Lower lobe of right lung (tissue), 2 donors: Measurements from ENCODE around the gene MKX. TPM values are rescaled to one million over a fixed set of nuclear protein-coding genes. Genes with fewer than 3 reads are reported as not detected.

Experiments used
- ATAC-seq, 2 donors: fragments of 200-7000 bp; cut with Tn5 transposase; one replicate each; pipeline ENCODE4 v1.9.1; 2020 to 2022; ENCODE audit warnings: mild to moderate bottlenecking in 2 of 2, moderate library complexity in 2 of 2
- DNase-seq: peaks from one replicate; pipeline ENCODE4 v3.0.0-alpha.2; 2020
- H3K27ac ChIP-seq: fragments of 200-600 bp; one replicate; pipeline ENCODE4 v1.8.0; 2022
- H3K27me3 ChIP-seq: fragments of 200-600 bp; one replicate; pipeline ENCODE4 v1.8.0; 2022; ENCODE audit warnings: low read depth
- H3K36me3 ChIP-seq: fragments of 200-600 bp; one replicate; pipeline ENCODE4 v1.8.0; 2022; ENCODE audit warnings: mild to moderate bottlenecking
- H3K4me1 ChIP-seq: fragments of 200-600 bp; one replicate; pipeline ENCODE4 v1.8.0; 2022
- H3K4me3 ChIP-seq: fragments of 200-600 bp; one replicate; pipeline ENCODE4 v1.8.0; 2022; ENCODE audit warnings: mild to moderate bottlenecking
- H3K9me3 ChIP-seq: fragments of 200-600 bp; one replicate; pipeline ENCODE4 v1.8.0; 2022
- intact Hi-C: fragments of 100-400 bp; cut with DNase I; formaldehyde crosslinking; loops from one replicate; pipeline ENCODE4 v1.11.0; 2022
- total RNA-seq: library from RNA; stranded (reverse); fragmentation: NEBNext Ultra II Directional; extraction: Animal tissue kit (Norgen Biotek cat#: 25700); gene quantifications from one replicate; pipeline ENCODE4 v1.2.1, GENCODE V29; 2021
- TF ChIP-seq, protein P1 (sequence below): fragments of 200-600 bp; IDR thresholded peaks from one replicate; pipeline ENCODE4 v1.8.0; 2022; ENCODE audit warnings: antibody characterized with exemption, mild to moderate bottlenecking
- donor health status: DM: no; HTN: yes; CAD: no; lungs with severe emphysema.

MKX gene
- total RNA-seq, 1 donor from 2014 or later = 1.6 TPM

DNA sequence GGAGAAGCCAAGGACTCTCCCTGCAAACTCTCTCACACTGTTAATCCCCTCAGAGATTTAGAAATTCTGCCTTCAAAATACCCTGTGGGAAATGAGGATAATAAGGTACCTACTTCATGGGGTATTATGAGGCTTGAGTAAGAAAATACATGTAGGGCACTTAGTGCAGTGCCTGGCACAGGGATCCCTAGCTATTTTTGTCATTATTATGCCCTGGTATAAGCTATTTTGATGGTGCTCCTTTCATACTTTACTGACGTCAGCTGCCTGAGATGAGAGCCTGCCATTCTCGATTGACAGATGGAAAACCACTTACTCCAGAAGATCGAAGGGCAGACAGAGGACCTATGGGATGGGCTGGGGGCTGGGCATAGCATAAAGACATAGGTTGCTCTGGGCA is 30.1 kb downstream of the MKX start:
- ATAC-seq = no peak
- intact Hi-C loops = no loop called here
- H3K4me3 ChIP-seq = no peak overlapping the region

DNA sequence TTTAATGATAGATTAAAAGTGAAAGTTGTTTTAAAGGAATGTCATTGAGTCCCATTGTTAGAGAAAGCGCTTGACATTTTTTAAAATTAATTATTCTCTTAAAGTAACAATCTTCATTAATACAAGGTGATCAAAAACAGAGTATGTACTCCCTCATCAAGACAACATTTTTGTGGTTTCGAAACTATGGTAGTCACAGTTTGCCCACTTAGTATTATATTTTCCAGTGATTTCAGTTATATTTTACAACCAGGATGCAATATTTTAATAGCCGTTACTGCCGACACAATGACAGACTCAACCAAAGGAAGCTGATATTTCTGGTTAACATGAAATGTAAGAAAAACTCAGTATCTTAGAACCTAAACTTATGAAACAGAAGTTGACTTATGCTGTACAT is 31.3 kb downstream of the MKX start:
- no peak overlapping the region for H3K27ac ChIP-seq
- no peaks in the 10 kb centered on the region for H3K27me3 ChIP-seq
- H3K9me3 ChIP-seq = no peaks in the 10 kb centered on the region
- TF ChIP-seq, protein P1, sequence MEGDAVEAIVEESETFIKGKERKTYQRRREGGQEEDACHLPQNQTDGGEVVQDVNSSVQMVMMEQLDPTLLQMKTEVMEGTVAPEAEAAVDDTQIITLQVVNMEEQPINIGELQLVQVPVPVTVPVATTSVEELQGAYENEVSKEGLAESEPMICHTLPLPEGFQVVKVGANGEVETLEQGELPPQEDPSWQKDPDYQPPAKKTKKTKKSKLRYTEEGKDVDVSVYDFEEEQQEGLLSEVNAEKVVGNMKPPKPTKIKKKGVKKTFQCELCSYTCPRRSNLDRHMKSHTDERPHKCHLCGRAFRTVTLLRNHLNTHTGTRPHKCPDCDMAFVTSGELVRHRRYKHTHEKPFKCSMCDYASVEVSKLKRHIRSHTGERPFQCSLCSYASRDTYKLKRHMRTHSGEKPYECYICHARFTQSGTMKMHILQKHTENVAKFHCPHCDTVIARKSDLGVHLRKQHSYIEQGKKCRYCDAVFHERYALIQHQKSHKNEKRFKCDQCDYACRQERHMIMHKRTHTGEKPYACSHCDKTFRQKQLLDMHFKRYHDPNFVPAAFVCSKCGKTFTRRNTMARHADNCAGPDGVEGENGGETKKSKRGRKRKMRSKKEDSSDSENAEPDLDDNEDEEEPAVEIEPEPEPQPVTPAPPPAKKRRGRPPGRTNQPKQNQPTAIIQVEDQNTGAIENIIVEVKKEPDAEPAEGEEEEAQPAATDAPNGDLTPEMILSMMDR = no peak
- H3K36me3 ChIP-seq = no peaks in the 10 kb centered on the region
- H3K4me1 ChIP-seq = no peaks in the 10 kb centered on the region
- no peak overlapping the region for H3K4me3 ChIP-seq
- DNase-seq = no peak
- no peak for ATAC-seq
- intact Hi-C loops = no loop called here

More for the DNA sequence above, 30.1 kb downstream of the MKX start:
- Histone ChIP-seq H3K36me3 (no peaks in the 10 kb centered on the region), H3K9me3 (no peaks in the 10 kb centered on the region), H3K27me3 (no peaks in the 10 kb centered on the region), H3K4me1 (no peaks in the 10 kb centered on the region), H3K27ac (no peak overlapping the region)
- no peak for DNase-seq
- TF ChIP-seq, protein P1 = no peak

- Histone ChIP-seq H3K36me3 (no peaks in the 10 kb centered on the region), H3K9me3 (no peaks in the 10 kb centered on the region), H3K27me3 (no peaks in the 10 kb centered on the region), H3K4me3 (no peak overlapping the region), H3K27ac (no peak overlapping the region), H3K4me1 (no peaks in the 10 kb centered on the region)
- TF ChIP-seq, protein P1 = no peak
- intact Hi-C loops = no loop called here
- no peak for DNase-seq
- no peak for ATAC-seq
These were observed 31.7 kb downstream of the MKX start for GRCh38 chr10:27713941-27714340.

- Histone ChIP-seq H3K4me3 (no peak overlapping the region), H3K36me3 (no peaks in the 10 kb centered on the region), H3K27me3 (no peaks in the 10 kb centered on the region), H3K9me3 (no peaks in the 10 kb centered on the region), H3K27ac (no peak overlapping the region), H3K4me1 (no peaks in the 10 kb centered on the region)
- intact Hi-C loops = no loop called here
- TF ChIP-seq, protein P1 = no peak
- ATAC-seq (no peak), DNase-seq (no peak)
These were observed 35.6 kb downstream of the MKX start for GRCh38 chr10:27710014-27710413.

GRCh38 chr10:27709304-27709703 is 36.3 kb downstream of the MKX start:
- intact Hi-C loops = no loop called here
- no peaks in the 10 kb centered on the region for H3K36me3 ChIP-seq

More at GRCh38 chr10:27709304-27709703, 36.3 kb downstream of the MKX start:
- no peak overlapping the region for H3K27ac ChIP-seq
- no peaks in the 10 kb centered on the region for H3K4me1 ChIP-seq
- ATAC-seq = no peak
- DNase-seq = no peak
- H3K9me3 ChIP-seq = no peaks in the 10 kb centered on the region
- no peak overlapping the region for H3K4me3 ChIP-seq
- TF ChIP-seq, protein P1 = no peak
- no peaks in the 10 kb centered on the region for H3K27me3 ChIP-seq
